Measurements from ENCODE around the gene COMMD1.

DNA sequence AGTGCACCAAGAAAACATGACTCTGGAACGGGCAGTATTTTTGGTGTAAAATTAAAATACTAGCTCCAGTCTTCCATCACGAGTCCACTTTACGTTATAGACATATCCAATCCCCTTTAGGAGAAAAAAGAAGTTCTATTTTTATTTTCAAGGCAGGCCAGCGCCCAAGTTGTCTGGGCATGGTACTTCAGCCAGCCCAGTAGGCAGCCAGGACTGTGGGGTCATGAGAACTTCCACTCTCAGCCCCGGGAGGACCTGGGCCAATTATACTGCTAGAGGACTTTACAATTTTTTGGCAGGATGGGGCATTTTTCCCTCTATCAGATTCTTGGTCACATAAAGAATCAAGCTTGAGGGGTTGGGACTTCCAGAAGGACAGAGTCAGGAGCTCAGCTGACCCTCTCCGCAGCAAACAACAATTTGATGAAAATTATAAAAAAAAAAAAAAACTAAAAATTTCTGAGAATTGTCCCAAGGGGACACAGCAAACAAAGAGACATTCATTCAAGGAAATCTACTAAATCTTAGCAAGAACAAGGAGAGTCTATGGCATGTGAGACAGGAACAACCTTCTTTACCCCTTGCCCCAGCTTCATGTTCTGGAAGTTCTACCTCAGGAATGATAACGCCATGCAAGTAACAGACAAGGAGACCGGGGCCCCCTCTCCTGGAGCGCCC lies 253.1 kb downstream of the COMMD1 start:
- no peak for TF ChIP-seq FOXP2 (optimal IDR thresholded peaks at IDR 0.05; ENCODE audit: borderline replicate concordance, extremely low read depth, extremely low read length, insufficient read depth)
- no peak for TF ChIP-seq TAF1 (IDR thresholded peaks at IDR 0.05; ENCODE audit: borderline replicate concordance, insufficient read depth, low read length)
- TF ChIP-seq, protein P1, sequence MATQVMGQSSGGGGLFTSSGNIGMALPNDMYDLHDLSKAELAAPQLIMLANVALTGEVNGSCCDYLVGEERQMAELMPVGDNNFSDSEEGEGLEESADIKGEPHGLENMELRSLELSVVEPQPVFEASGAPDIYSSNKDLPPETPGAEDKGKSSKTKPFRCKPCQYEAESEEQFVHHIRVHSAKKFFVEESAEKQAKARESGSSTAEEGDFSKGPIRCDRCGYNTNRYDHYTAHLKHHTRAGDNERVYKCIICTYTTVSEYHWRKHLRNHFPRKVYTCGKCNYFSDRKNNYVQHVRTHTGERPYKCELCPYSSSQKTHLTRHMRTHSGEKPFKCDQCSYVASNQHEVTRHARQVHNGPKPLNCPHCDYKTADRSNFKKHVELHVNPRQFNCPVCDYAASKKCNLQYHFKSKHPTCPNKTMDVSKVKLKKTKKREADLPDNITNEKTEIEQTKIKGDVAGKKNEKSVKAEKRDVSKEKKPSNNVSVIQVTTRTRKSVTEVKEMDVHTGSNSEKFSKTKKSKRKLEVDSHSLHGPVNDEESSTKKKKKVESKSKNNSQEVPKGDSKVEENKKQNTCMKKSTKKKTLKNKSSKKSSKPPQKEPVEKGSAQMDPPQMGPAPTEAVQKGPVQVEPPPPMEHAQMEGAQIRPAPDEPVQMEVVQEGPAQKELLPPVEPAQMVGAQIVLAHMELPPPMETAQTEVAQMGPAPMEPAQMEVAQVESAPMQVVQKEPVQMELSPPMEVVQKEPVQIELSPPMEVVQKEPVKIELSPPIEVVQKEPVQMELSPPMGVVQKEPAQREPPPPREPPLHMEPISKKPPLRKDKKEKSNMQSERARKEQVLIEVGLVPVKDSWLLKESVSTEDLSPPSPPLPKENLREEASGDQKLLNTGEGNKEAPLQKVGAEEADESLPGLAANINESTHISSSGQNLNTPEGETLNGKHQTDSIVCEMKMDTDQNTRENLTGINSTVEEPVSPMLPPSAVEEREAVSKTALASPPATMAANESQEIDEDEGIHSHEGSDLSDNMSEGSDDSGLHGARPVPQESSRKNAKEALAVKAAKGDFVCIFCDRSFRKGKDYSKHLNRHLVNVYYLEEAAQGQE (IDR thresholded peaks at IDR 0.05; ENCODE audit: insufficient read depth in 1 of 2, low read depth in 2 of 2, low read length in 2 of 2) = no peak
- no peak for TF ChIP-seq POLR2AphosphoS5 (IDR thresholded peaks at IDR 0.05; ENCODE audit: low read depth, low read length)
- TF ChIP-seq SIN3A (IDR thresholded peaks at IDR 0.05; ENCODE audit: borderline replicate concordance, insufficient read depth, low read length) = no peak
